ENCODE data around the gene SCCPDH.

The SCCPDH gene

GRCh38 chr1:246784621-246785493 lies 60.6 kb downstream of the SCCPDH start:
- TF ChIP-seq ZNF521 (tag by site-specific recombination; IDR thresholded peaks at IDR 0.05) (no peak), ZNF169 (tag by site-specific recombination; IDR thresholded peaks at IDR 0.05) (no peak), GLI4 (tag by site-specific recombination; IDR thresholded peaks at IDR 0.05) (no peak), HOXC10 (CRISPR knock-in tag; IDR thresholded peaks at IDR 0.05) (no peak), KLF7 (tag by site-specific recombination; IDR thresholded peaks at IDR 0.05; ENCODE audit: borderline replicate concordance) (no peak), KLF9 (tag by site-specific recombination; IDR thresholded peaks at IDR 0.05; ENCODE audit: low read depth) (no peak), ZNF785 (tag by site-specific recombination; IDR thresholded peaks at IDR 0.05) (no peak), ZNF513 (tag by site-specific recombination; IDR thresholded peaks at IDR 0.05) (no peak), BCL11B (tag by site-specific recombination; IDR thresholded peaks at IDR 0.05; ENCODE audit: low read depth) (no peak), REPIN1 (tag by site-specific recombination; IDR thresholded peaks at IDR 0.05; ENCODE audit: low read depth) (no peak), ZBTB48 (tag by site-specific recombination; IDR thresholded peaks at IDR 0.05) (no peak), ZNF792 (tag by site-specific recombination; IDR thresholded peaks at IDR 0.05) (no peak), ZNF350 (tag by site-specific recombination; IDR thresholded peaks at IDR 0.05) (no peak), ZNF544 (tag by site-specific recombination; IDR thresholded peaks at IDR 0.05) (no peak)
- Histone ChIP-seq H3K27ac (ENCODE audit: extremely low read depth, low read depth, low read length) (no peak overlapping the region), H3K9me3 (ENCODE audit: control insufficient read depth, insufficient read depth, low read depth, low read length) (no peaks in the 10 kb centered on the region), H3K4me3 (ENCODE audit: low read depth, low read length) (no peak overlapping the region), H3K36me3 (ENCODE audit: control insufficient read depth in 2 of 2, insufficient read depth in 1 of 2, low read length in 2 of 2) (peaks cover 0 to 2% of the 10 kb centered on the region in 2 experiments; a peak in 1 of 3 replicates), H3K4me1 (ENCODE audit: control insufficient read depth, insufficient read depth, low read length) (no peaks in the 10 kb centered on the region)
- CTCF ChIA-PET = no interaction called here
- POLR2A ChIA-PET = no interaction called here

- peaks cover 0 to under 1% of the 10 kb centered on the region in 2 experiments; a peak in 1 of 3 replicates for H3K36me3 ChIP-seq (ENCODE audit: control insufficient read depth in 2 of 2, insufficient read depth in 1 of 2, low read length in 2 of 2)
- no peak overlapping the region for H3K27ac ChIP-seq (ENCODE audit: extremely low read depth, low read depth, low read length)
- ChIA-PET POLR2A (no interaction called here), CTCF (no interaction called here)
- H3K9me3 ChIP-seq (ENCODE audit: control insufficient read depth, insufficient read depth, low read depth, low read length) = no peaks in the 10 kb centered on the region
- no peaks in the 10 kb centered on the region for H3K4me1 ChIP-seq (ENCODE audit: control insufficient read depth, insufficient read depth, low read length)
- H3K4me3 ChIP-seq (ENCODE audit: low read depth, low read length) = no peak overlapping the region
- TF ChIP-seq ZNF639 (tag by site-specific recombination; IDR thresholded peaks at IDR 0.05) (no peak), SALL2 (tag by site-specific recombination; IDR thresholded peaks at IDR 0.05; ENCODE audit: borderline replicate concordance) (no peak), ZNF248 (tag by site-specific recombination; IDR thresholded peaks at IDR 0.05) (no peak), ZSCAN18 (tag by site-specific recombination; IDR thresholded peaks at IDR 0.05) (no peak), ZBTB20 (tag by site-specific recombination; IDR thresholded peaks at IDR 0.05) (no peak), ZNF138 (tag by site-specific recombination; IDR thresholded peaks at IDR 0.05; ENCODE audit: borderline replicate concordance) (no peak), ZNF48 (tag by site-specific recombination; IDR thresholded peaks at IDR 0.05) (no peak), ZNF423 (tag by site-specific recombination; IDR thresholded peaks at IDR 0.05) (no peak), ZNF585B (tag by site-specific recombination; IDR thresholded peaks at IDR 0.05) (no peak), ZNF792 (tag by site-specific recombination; IDR thresholded peaks at IDR 0.05) (no peak), PRDM2 (tag by site-specific recombination; IDR thresholded peaks at IDR 0.05; ENCODE audit: borderline replicate concordance) (no peak), ZNF366 (tag by site-specific recombination; conservative IDR thresholded peaks at IDR 0.05) (no peak)
Observed at GRCh38 chr1:246785494-246786111, 61.4 kb downstream of the SCCPDH start.

Measured in HEK293 (cell line).